RPMI7951 (cell line): Measurements from ENCODE around the gene DERA. TPM values are rescaled to one million over a fixed set of nuclear protein-coding genes. Genes with fewer than 3 reads are reported as not detected.
A peak's percentile ranks its signal among the peaks of the same experiment; 100 is the strongest.
"Not testable (repeated sequence)": the region's sequence is repeated elsewhere in the genome, so short reads cannot be mapped to it uniquely, and the experiment has no call there.

ENCODE experiments used
- DNase-seq: peaks from one replicate; pipeline ENCODE4 v3.0.0-alpha.2; 2012; ENCODE audit warnings: low read depth
- total RNA-seq: library from RNA; depleted of rRNA; stranded (reverse); fragments of >200 nt; shearing (Covaris generic); gene quantifications from 2 replicates; pipeline ENCODE4 v1.2.3, GENCODE V29; 2014

DERA gene
- total RNA-seq, 1 experiment from 2014 or later = 58.0 TPM

GRCh38 chr12:15963271-15963670 lies 52.1 kb downstream of the DERA start:
- DNase-seq = no peak

- peak; percentile 15 for DNase-seq
Measured at GRCh38 chr12:15966426-15966825, 55.3 kb downstream of the DERA start.

- DNase-seq = not testable (repeated sequence)
Measured at GRCh38 chr12:15967053-15967452, 55.9 kb downstream of the DERA start.

- DNase-seq = no peak
Measured at GRCh38 chr12:15971211-15971610, 60.1 kb downstream of the DERA start.

GRCh38 chr12:15972894-15973293 lies 61.8 kb downstream of the DERA start:
- no peak for DNase-seq

GRCh38 chr12:15977999-15978951 lies 67.1 kb downstream of the DERA start:
- no peak for DNase-seq

- DNase-seq = peak; percentile 34
Measured at GRCh38 chr12:15979096-15980092, 68.3 kb downstream of the DERA start.

GRCh38 chr12:15982071-15982470 lies 70.9 kb downstream of the DERA start:
- no peak for DNase-seq

- DNase-seq = peak; percentile 21
Measured at GRCh38 chr12:15982471-15982870, 71.3 kb downstream of the DERA start.

GRCh38 chr12:15982921-15983320 lies 71.8 kb downstream of the DERA start:
- no peak for DNase-seq

- DNase-seq = no peak
Measured at GRCh38 chr12:15984097-15984800, 73.1 kb downstream of the DERA start.

GRCh38 chr12:15984963-15985362 lies 73.8 kb downstream of the DERA start:
- DNase-seq = no peak

GRCh38 chr12:15987696-15988095 lies 76.6 kb downstream of the DERA start:
- DNase-seq = no peak

GRCh38 chr12:15988983-15989755 lies 78.0 kb downstream of the DERA start:
- DNase-seq = no peak

- no peak for DNase-seq
Measured at GRCh38 chr12:15995801-15996200, 84.7 kb downstream of the DERA start.

- no peak for DNase-seq
Measured at GRCh38 chr12:15996254-15996653, 85.1 kb downstream of the DERA start.

- no peak for DNase-seq
Measured at GRCh38 chr12:15996948-15997347, 85.8 kb downstream of the DERA start.

- DNase-seq = no peak
Measured at GRCh38 chr12:15997910-15998309, 86.8 kb downstream of the DERA start.

GRCh38 chr12:16002880-16003279 lies 91.7 kb downstream of the DERA start:
- no peak for DNase-seq

GRCh38 chr12:16003460-16003859 lies 92.3 kb downstream of the DERA start:
- DNase-seq = no peak

- DNase-seq = no peak
Measured at GRCh38 chr12:16006752-16007151, 95.6 kb downstream of the DERA start.
